A549 (cell line): ENCODE results near the gene SLC35F3. TPM values are rescaled to one million over a fixed set of nuclear protein-coding genes. Genes with fewer than 3 reads are reported as not detected.

ENCODE experiments used
- ATAC-seq, 2 experiments: fragments of 200-7000 bp in 1 of 2; fragments of >200 bp in 1 of 2; cut with Nextera tagmentation in 1 of 2; cut with Tn5 transposase in 1 of 2; 3 replicates each; pipeline versions ENCODE4 v1.8.0 to v1.9.1; 2018 to 2020; ENCODE audit warnings: mild to moderate bottlenecking in 1 of 2, moderate library complexity in 1 of 2
- CTCF ChIA-PET: fragments of 300-600 bp; sonication (Branson Sonifier 250); formaldehyde crosslinking; extraction: SDS; loops from one replicate; lab custom pipeline; 2021; ENCODE audit warnings: antibody characterized with exemption, inconsistent platforms; lab: Yijun Ruan, JAX
- POLR2A ChIA-PET: fragments of 350-600 bp; formaldehyde crosslinking; extraction: SDS; loops from one replicate; lab custom pipeline; 2021; ENCODE audit warnings: antibody characterized with exemption, inconsistent platforms; lab: Yijun Ruan, JAX
- DNase-seq, 2 experiments: peaks; one replicate each; pipeline versions ENCODE4 v3.0.0 to v3.0.0-alpha.2; 2011 to 2016; ENCODE audit warnings: low read depth in 1 of 2, low spot score in 1 of 2
- FAIRE-seq: peaks from 2 replicates; lab custom pipeline; 2011; peaks lifted over from hg19 to GRCh38; lab: Jason Lieb, UNC
- H3K27ac ChIP-seq, 2 experiments: fragments of >200 bp; sonication (Bioruptor Twin); formaldehyde crosslinking; 3 replicates each; pipeline ENCODE4 v1.5.1; 2016 to 2017
- H3K4me1 ChIP-seq: fragments of >200 bp; sonication (Bioruptor Twin); formaldehyde crosslinking; 3 replicates; pipeline ENCODE4 v1.6.1; 2016
- H3K4me2 ChIP-seq: fragments of >200 bp; sonication (Bioruptor Twin); formaldehyde crosslinking; 3 replicates; pipeline ENCODE4 v1.6.1; 2016
- H3K4me3 ChIP-seq: fragments of >200 bp; sonication (Bioruptor Twin); formaldehyde crosslinking; 3 replicates; pipeline ENCODE4 v1.5.1; 2016
- H3K9me3 ChIP-seq: fragments of >200 bp; sonication (Bioruptor Twin); formaldehyde crosslinking; 3 replicates; pipeline ENCODE4 v1.6.1; 2016
- CBX8 ChIP-seq: fragments of 200-600 bp; sonication (generic); IDR thresholded peaks from 2 replicates; pipeline ENCODE4 v1.6.1; 2016
- CHD4 ChIP-seq: fragments of 200-600 bp; sonication (generic); IDR thresholded peaks from 2 replicates; pipeline ENCODE4 v1.6.1; 2016; ENCODE audit warnings: antibody characterized with exemption, mild to moderate bottlenecking, borderline replicate concordance
- EP300 ChIP-seq, 2 experiments: fragments of >200 bp; sonication (Bioruptor Twin); formaldehyde crosslinking; IDR thresholded peaks; 2 replicates in 1 of 2; 3 replicates in 1 of 2; pipeline ENCODE4 v1.6.1; 2016 to 2017
- ESRRA ChIP-seq: fragments of 150-350 bp; IDR thresholded peaks from 2 replicates; pipeline ENCODE4 v1.6.1; 2014; ENCODE audit warnings: mild to moderate bottlenecking, low read length, borderline replicate concordance
- FOSB ChIP-seq: fragments of 250-450 bp; sonication (Bioruptor Pico); IDR thresholded peaks from 2 replicates; pipeline ENCODE4 v1.5.0; 2020; ENCODE audit warnings: mild to moderate bottlenecking, moderate library complexity
- FOXS1 ChIP-seq: fragments of 250-450 bp; sonication (Bioruptor Pico); IDR thresholded peaks from 2 replicates; pipeline ENCODE4 v1.5.0; 2020; ENCODE audit warnings: mild to moderate bottlenecking, moderate library complexity
- GATA3 ChIP-seq: IDR thresholded peaks from 2 replicates; pipeline ENCODE4 v1.6.1; 2012; ENCODE audit warnings: borderline replicate concordance
- HDAC2 ChIP-seq: fragments of 200-600 bp; sonication (generic); IDR thresholded peaks from 2 replicates; pipeline ENCODE4 v1.6.1; 2016
- HEYL ChIP-seq: fragments of 250-450 bp; sonication (Bioruptor Pico); IDR thresholded peaks from 2 replicates; pipeline ENCODE4 v1.8.0; 2021; ENCODE audit warnings: mild to moderate bottlenecking, moderate library complexity
- HOXB5 ChIP-seq: fragments of 250-450 bp; sonication (Bioruptor Pico); IDR thresholded peaks from 2 replicates; pipeline ENCODE4 v1.5.0; 2020; ENCODE audit warnings: mild to moderate bottlenecking, moderate library complexity
- JUN ChIP-seq, 2 experiments: fragments of >200 bp; sonication (Bioruptor Twin); formaldehyde crosslinking; IDR thresholded peaks; 2 replicates in 1 of 2; 3 replicates in 1 of 2; pipeline ENCODE4 v1.6.1; 2016 to 2017
- KDM1A ChIP-seq: fragments of 200-600 bp; sonication (generic); IDR thresholded peaks from 2 replicates; pipeline ENCODE4 v1.6.1; 2016; ENCODE audit warnings: low read depth, mild to moderate bottlenecking
- MAFK ChIP-seq: fragments of 450-650 bp; IDR thresholded peaks from 2 replicates; pipeline ENCODE4 v1.6.1; 2014; ENCODE audit not compliant: partially characterized antibody
- NPAS2 ChIP-seq: fragments of 250-450 bp; sonication (Bioruptor Pico); IDR thresholded peaks from 2 replicates; pipeline ENCODE4 v1.8.0; 2022; ENCODE audit warnings: mild to moderate bottlenecking, moderate library complexity, borderline replicate concordance
- RAD21 ChIP-seq, 2 experiments: fragments of >200 bp in 1 of 2; sonication (Bioruptor Twin) in 1 of 2; formaldehyde crosslinking in 1 of 2; IDR thresholded peaks in 1 of 2; conservative IDR thresholded peaks in 1 of 2; 2 replicates in 1 of 2; 3 replicates in 1 of 2; pipeline ENCODE4 v1.6.1; 2012 to 2018; ENCODE audit warnings: inconsistent platforms in 1 of 2
- SREBF2 ChIP-seq: fragments of 450-650 bp; IDR thresholded peaks from 2 replicates; pipeline ENCODE4 v1.6.1; 2014; ENCODE audit warnings: mild to moderate bottlenecking, moderate library complexity
- ZC3H11A ChIP-seq: fragments of 450-650 bp; IDR thresholded peaks from 2 replicates; pipeline ENCODE4 v1.6.1; 2014; ENCODE audit warnings: antibody characterized with exemption, mild to moderate bottlenecking
- ZFP36 ChIP-seq: fragments of 450-650 bp; IDR thresholded peaks from 2 replicates; pipeline ENCODE4 v1.6.1; 2014; ENCODE audit warnings: borderline replicate concordance; ENCODE audit not compliant: partially characterized antibody
- ZNF302 ChIP-seq: fragments of 250-450 bp; sonication (Bioruptor Pico); IDR thresholded peaks from 2 replicates; pipeline ENCODE4 v1.9.0; 2021; ENCODE audit warnings: inconsistent platforms, mild to moderate bottlenecking, moderate library complexity
- WGBS: methylation state at CpG from one replicate; pipeline ENCODE4 v1.1.6; 2017; ENCODE audit errors: missing lambda C conversion rate; 5-methylcytosine and 5-hydroxymethylcytosine counted together
- polyA plus RNA-seq, 4 experiments: library from polyadenylated mRNA; depleted of rRNA in 3 of 4; stranded (reverse); fragments of >200 nt; fragmentation: RNase III in 1 of 4; extraction: RNeasy Plus Mini Kit Qiagen cat#74134 plus additional on column Dnase treatment in 1 of 4; gene quantifications; 2 replicates in 3 of 4; 3 replicates in 1 of 4; pipeline ENCODE4 v1.2.3, GENCODE V29; 2011 to 2017
- TF ChIP-seq, protein P1 (sequence below): IDR thresholded peaks from 2 replicates; pipeline ENCODE4 v1.6.1; 2012
- TF ChIP-seq, protein P2 (sequence below): IDR thresholded peaks from 2 replicates; pipeline ENCODE4 v1.6.1; 2012; ENCODE audit warnings: low read depth, borderline replicate concordance
- TF ChIP-seq, protein P3 (sequence below): IDR thresholded peaks from 2 replicates; pipeline ENCODE4 v1.6.1; 2012
- TF ChIP-seq, protein P4 (sequence below): fragments of 250-450 bp; sonication (Bioruptor Pico); IDR thresholded peaks from 2 replicates; pipeline ENCODE4 v1.5.0; 2021; ENCODE audit warnings: mild to moderate bottlenecking, moderate library complexity, borderline replicate concordance
- TF ChIP-seq, protein P5 (sequence below): fragments of >200 bp; sonication (Bioruptor Twin); formaldehyde crosslinking; IDR thresholded peaks from 2 replicates; pipeline ENCODE4 v1.6.1; 2016
- TF ChIP-seq, protein P6 (sequence below): fragments of 250-450 bp; sonication (Bioruptor Pico); IDR thresholded peaks from 2 replicates; pipeline ENCODE4 v1.5.0; 2020; ENCODE audit warnings: low read depth, mild to moderate bottlenecking, moderate library complexity
- TF ChIP-seq, protein P7 (sequence below): fragments of 450-650 bp; IDR thresholded peaks from 2 replicates; pipeline ENCODE4 v1.6.1; 2014; ENCODE audit warnings: antibody characterized with exemption
- TF ChIP-seq, protein P8 (sequence below): fragments of >200 bp; sonication (Bioruptor Twin); formaldehyde crosslinking; IDR thresholded peaks from 3 replicates; pipeline ENCODE4 v1.6.1; 2016

SLC35F3 gene
- polyA plus RNA-seq, 2 of the 4 experiments (the other 2 are of a cell fraction), result 5.5 to 7.8 TPM

DNA sequence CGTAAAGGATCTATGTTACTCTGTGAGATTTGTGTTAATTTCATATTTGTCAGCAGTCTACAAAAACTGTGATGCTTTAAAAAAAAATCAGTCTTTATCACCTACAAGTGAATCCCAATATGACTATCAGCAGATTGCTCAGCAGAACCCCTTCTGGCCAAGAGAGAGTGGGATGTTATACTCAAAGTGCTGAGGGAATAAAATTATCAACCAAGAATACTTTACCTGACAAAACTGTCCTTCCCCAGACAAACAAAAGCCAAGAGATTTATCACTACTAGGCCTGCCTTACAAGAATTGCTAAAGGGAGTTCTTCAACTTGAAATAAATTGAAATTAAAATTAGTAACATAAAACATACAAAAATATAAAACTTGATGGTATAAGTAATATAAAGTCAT, 105.2 kb downstream of the SLC35F3 start:
- POLR2A ChIA-PET, result no interaction called here
- no peak for FAIRE-seq
- 100% methylated on average over 1 of the region's 1 CpG for WGBS

DNA sequence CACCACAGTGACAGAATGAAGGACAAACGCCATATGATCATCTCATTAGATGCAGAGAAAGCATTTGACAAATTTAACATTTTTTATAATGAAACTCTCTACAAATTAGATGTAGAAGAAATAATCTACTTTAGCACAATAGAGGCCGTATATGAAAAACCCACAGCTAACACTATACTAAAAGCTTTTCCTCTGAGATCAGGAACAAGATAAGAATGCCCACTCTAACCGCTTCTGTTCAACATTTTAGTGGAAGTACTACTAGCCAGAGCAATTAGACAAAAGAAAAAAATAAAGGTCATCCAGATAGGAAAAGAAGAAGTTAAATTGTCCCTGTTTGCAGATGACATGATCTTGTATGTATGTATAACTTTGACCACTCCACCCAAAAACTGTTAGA, 109.7 kb downstream of the SLC35F3 start:
- ATAC-seq (no peak), DNase-seq (no peak), FAIRE-seq (no peak)
- no peak overlapping the region for H3K27ac ChIP-seq
- POLR2A ChIA-PET, result no interaction called here
- H3K4me1 ChIP-seq, result no peaks in the 10 kb centered on the region
- CTCF ChIA-PET, result interaction anchor here (0.6 kb wide), 1 partner anchor 77 kb away, joined by 3 read pairs; no protein-coding TSS in a partner anchor
- H3K4me3 ChIP-seq, result no peak overlapping the region
- peaks cover 7% of the 10 kb centered on the region; the same call in 2 of the 3 replicates for H3K9me3 ChIP-seq
- no peak overlapping the region for H3K4me2 ChIP-seq
- TF ChIP-seq NPAS2 (no peak), ZFP36 (no peak), RAD21 (conservative IDR thresholded peaks at IDR 0.05 in 1 of 2, IDR thresholded peaks at IDR 0.05 in 1 of 2) (no peak), JUN (IDR thresholded peaks at IDR 0.05) (no peak), HEYL (no peak), FOXS1 (CRISPR knock-in tag) (no peak), ZC3H11A (no peak), KDM1A (no peak), ESRRA (no peak), HDAC2 (no peak), CBX8 (no peak)
- TF ChIP-seq, protein P1, sequence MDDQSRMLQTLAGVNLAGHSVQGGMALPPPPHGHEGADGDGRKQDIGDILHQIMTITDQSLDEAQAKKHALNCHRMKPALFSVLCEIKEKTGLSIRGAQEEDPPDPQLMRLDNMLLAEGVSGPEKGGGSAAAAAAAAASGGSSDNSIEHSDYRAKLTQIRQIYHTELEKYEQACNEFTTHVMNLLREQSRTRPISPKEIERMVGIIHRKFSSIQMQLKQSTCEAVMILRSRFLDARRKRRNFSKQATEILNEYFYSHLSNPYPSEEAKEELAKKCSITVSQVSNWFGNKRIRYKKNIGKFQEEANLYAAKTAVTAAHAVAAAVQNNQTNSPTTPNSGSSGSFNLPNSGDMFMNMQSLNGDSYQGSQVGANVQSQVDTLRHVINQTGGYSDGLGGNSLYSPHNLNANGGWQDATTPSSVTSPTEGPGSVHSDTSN, result no peak
- WGBS, result 92% methylated on average over 3 of the region's 3 CpGs

More for the DNA sequence above, 105.2 kb downstream of the SLC35F3 start:
- no peak overlapping the region for H3K4me3 ChIP-seq
- H3K4me2 ChIP-seq, result no peak overlapping the region
- ATAC-seq (no peak), DNase-seq (no peak)
- H3K9me3 ChIP-seq, result peaks cover 7% of the 10 kb centered on the region; the same call in 2 of the 3 replicates
- H3K4me1 ChIP-seq, result no peaks in the 10 kb centered on the region
- no peak overlapping the region for H3K27ac ChIP-seq
- CTCF ChIA-PET, result no interaction called here
- TF ChIP-seq, protein P2, sequence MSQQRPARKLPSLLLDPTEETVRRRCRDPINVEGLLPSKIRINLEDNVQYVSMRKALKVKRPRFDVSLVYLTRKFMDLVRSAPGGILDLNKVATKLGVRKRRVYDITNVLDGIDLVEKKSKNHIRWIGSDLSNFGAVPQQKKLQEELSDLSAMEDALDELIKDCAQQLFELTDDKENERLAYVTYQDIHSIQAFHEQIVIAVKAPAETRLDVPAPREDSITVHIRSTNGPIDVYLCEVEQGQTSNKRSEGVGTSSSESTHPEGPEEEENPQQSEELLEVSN, result no peak
- TF ChIP-seq, protein P3, sequence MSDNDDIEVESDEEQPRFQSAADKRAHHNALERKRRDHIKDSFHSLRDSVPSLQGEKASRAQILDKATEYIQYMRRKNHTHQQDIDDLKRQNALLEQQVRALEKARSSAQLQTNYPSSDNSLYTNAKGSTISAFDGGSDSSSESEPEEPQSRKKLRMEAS, result no peak
- TF ChIP-seq ZFP36 (no peak), MAFK (no peak), FOSB (no peak), NPAS2 (no peak), SREBF2 (no peak), CHD4 (no peak), ZNF302 (CRISPR knock-in tag) (no peak), HOXB5 (CRISPR knock-in tag) (no peak), EP300 (IDR thresholded peaks at IDR 0.05) (no peak), HEYL (no peak), GATA3 (no peak)
- TF ChIP-seq, protein P4, sequence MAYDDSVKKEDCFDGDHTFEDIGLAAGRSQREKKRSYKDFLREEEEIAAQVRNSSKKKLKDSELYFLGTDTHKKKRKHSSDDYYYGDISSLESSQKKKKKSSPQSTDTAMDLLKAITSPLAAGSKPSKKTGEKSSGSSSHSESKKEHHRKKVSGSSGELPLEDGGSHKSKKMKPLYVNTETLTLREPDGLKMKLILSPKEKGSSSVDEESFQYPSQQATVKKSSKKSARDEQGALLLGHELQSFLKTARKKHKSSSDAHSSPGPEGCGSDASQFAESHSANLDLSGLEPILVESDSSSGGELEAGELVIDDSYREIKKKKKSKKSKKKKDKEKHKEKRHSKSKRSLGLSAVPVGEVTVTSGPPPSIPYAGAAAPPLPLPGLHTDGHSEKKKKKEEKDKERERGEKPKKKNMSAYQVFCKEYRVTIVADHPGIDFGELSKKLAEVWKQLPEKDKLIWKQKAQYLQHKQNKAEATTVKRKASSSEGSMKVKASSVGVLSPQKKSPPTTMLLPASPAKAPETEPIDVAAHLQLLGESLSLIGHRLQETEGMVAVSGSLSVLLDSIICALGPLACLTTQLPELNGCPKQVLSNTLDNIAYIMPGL, result no peak
- TF ChIP-seq, protein P5, sequence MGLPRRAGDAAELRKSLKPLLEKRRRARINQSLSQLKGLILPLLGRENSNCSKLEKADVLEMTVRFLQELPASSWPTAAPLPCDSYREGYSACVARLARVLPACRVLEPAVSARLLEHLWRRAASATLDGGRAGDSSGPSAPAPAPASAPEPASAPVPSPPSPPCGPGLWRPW, result no peak
- TF ChIP-seq, protein P6, sequence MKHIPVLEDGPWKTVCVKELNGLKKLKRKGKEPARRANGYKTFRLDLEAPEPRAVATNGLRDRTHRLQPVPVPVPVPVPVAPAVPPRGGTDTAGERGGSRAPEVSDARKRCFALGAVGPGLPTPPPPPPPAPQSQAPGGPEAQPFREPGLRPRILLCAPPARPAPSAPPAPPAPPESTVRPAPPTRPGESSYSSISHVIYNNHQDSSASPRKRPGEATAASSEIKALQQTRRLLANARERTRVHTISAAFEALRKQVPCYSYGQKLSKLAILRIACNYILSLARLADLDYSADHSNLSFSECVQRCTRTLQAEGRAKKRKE (CRISPR knock-in tag), result no peak
- TF ChIP-seq, protein P7, sequence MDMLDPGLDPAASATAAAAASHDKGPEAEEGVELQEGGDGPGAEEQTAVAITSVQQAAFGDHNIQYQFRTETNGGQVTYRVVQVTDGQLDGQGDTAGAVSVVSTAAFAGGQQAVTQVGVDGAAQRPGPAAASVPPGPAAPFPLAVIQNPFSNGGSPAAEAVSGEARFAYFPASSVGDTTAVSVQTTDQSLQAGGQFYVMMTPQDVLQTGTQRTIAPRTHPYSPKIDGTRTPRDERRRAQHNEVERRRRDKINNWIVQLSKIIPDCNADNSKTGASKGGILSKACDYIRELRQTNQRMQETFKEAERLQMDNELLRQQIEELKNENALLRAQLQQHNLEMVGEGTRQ, result no peak
- TF ChIP-seq, protein P8, sequence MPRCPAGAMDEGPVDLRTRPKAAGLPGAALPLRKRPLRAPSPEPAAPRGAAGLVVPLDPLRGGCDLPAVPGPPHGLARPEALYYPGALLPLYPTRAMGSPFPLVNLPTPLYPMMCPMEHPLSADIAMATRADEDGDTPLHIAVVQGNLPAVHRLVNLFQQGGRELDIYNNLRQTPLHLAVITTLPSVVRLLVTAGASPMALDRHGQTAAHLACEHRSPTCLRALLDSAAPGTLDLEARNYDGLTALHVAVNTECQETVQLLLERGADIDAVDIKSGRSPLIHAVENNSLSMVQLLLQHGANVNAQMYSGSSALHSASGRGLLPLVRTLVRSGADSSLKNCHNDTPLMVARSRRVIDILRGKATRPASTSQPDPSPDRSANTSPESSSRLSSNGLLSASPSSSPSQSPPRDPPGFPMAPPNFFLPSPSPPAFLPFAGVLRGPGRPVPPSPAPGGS, result no peak
